ENCODE results near the gene WDR20.

The WDR20 gene, protein sequence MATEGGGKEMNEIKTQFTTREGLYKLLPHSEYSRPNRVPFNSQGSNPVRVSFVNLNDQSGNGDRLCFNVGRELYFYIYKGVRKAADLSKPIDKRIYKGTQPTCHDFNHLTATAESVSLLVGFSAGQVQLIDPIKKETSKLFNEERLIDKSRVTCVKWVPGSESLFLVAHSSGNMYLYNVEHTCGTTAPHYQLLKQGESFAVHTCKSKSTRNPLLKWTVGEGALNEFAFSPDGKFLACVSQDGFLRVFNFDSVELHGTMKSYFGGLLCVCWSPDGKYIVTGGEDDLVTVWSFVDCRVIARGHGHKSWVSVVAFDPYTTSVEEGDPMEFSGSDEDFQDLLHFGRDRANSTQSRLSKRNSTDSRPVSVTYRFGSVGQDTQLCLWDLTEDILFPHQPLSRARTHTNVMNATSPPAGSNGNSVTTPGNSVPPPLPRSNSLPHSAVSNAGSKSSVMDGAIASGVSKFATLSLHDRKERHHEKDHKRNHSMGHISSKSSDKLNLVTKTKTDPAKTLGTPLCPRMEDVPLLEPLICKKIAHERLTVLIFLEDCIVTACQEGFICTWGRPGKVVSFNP

DNA sequence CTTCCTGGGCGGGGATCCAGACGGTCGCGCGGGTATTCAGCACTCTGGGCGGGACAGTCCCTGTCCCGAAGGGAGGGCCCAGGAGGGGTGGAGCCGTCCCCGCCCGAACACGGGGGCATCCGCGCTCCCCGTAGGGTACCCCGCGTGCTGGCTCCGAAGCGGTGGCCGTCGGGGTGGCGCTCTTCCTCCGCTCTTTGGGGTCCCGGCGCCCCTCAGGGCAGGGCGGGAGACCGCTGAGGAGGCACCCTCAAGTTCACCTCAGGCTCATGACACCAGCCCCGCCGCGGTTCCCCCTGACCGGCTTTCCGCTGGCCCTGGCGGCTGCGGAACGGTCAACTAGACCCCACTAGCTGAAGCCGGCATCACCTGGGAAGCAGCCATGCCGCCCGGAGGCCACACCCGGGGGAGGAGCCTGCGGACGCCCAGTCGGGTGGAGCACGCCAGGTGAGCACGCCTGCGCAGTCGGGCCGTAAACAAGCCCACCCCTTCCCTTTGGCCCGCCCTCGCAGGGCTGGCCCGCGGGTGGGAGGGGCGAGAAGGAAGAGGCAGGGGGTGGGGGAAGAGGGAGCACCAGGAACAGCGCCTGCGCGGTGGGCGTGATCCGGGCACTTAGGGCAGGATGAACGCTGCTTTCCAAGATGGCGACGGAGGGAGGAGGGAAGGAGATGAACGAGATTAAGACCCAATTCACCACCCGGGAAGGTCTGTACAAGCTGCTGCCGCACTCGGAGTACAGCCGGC is at the start of gene WDR20:
WDR20 (plus strand) TSS at position 612 of the 741 bp plus-strand sequence; CDS start at position 639, 27 bp downstream.
- DNase-seq (ENCODE audit: low read depth) = peak; percentile 94
- peak within 1 kb of the TSS; percentile 93 for H3K4me3 ChIP-seq (ENCODE audit: low read length)
- TF ChIP-seq, protein P1, sequence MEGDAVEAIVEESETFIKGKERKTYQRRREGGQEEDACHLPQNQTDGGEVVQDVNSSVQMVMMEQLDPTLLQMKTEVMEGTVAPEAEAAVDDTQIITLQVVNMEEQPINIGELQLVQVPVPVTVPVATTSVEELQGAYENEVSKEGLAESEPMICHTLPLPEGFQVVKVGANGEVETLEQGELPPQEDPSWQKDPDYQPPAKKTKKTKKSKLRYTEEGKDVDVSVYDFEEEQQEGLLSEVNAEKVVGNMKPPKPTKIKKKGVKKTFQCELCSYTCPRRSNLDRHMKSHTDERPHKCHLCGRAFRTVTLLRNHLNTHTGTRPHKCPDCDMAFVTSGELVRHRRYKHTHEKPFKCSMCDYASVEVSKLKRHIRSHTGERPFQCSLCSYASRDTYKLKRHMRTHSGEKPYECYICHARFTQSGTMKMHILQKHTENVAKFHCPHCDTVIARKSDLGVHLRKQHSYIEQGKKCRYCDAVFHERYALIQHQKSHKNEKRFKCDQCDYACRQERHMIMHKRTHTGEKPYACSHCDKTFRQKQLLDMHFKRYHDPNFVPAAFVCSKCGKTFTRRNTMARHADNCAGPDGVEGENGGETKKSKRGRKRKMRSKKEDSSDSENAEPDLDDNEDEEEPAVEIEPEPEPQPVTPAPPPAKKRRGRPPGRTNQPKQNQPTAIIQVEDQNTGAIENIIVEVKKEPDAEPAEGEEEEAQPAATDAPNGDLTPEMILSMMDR (conservative IDR thresholded peaks at IDR 0.05; ENCODE audit: low read length) = no peak

DNA sequence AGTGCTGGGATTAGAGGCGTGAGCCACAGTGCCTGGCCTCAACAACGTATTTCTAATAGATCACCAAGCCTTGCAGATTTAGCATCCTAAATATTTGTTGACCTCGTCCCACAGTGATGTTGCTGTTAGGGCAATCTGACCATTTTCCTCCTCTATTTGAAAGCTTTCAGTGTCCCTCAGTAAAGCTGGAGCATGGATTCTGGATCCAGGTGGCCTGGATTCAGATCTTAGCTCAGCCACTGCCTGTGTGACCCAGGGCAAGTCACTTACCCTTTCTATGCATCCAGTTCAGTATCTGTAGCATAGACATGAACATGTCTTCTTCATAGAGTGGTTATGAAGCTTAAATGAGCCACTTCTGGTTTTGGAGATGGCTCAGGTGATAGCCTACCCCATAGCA is 49.0 kb upstream of the WDR20 start:
- no peak overlapping the region for H3K4me3 ChIP-seq (ENCODE audit: low read length)
- DNase-seq (ENCODE audit: low read depth) = no peak
- TF ChIP-seq, protein P1 (conservative IDR thresholded peaks at IDR 0.05; ENCODE audit: low read length) = no peak

DNA sequence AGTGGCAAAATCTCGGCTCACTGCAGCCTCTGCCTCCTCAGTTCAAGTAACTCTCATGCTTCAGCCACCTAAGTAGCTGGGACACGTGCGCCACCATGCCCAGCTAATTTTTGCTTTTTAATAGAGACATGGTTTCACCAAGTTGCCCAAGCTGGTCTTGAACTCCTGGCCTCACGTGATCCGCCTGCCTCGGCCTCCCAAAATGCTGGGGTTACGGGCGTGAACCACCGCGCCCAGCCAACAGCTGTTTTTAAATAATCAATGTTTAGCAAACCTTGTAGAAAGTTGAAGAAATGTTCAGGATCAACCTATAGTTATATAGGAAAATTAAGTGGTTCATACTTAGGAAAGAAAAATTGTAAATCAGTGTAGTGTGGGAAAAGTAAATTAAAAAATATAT is 46.9 kb upstream of the WDR20 start:
- TF ChIP-seq, protein P1 (conservative IDR thresholded peaks at IDR 0.05; ENCODE audit: low read length) = no peak
- no peak overlapping the region for H3K4me3 ChIP-seq (ENCODE audit: low read length)

DNA sequence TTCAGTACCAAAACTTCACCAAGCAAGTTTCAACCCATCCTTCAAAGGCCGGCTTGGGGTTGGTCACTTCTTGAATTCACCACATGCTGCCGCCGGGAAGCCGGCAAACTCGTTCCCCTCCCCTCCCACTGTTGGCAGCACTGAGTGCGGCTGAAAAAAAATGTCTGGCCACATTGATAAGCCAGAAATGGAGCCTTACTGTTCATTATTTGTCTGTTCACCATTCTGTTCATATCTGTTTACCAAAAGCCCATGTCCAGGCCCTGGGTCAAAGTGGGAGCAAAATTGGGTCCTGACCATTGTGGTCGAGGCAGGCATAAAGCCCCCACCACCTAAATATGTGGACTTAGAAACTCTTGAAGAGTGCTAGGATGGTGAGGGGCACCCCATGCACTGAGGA is 45.6 kb upstream of the WDR20 start:
- TF ChIP-seq, protein P1 (conservative IDR thresholded peaks at IDR 0.05; ENCODE audit: low read length) = no peak
- DNase-seq (ENCODE audit: low read depth) = no peak
- H3K4me3 ChIP-seq (ENCODE audit: low read length) = no peak overlapping the region

More for the DNA sequence above, 46.9 kb upstream of the WDR20 start:
- no peak for DNase-seq (ENCODE audit: low read depth)

DNA sequence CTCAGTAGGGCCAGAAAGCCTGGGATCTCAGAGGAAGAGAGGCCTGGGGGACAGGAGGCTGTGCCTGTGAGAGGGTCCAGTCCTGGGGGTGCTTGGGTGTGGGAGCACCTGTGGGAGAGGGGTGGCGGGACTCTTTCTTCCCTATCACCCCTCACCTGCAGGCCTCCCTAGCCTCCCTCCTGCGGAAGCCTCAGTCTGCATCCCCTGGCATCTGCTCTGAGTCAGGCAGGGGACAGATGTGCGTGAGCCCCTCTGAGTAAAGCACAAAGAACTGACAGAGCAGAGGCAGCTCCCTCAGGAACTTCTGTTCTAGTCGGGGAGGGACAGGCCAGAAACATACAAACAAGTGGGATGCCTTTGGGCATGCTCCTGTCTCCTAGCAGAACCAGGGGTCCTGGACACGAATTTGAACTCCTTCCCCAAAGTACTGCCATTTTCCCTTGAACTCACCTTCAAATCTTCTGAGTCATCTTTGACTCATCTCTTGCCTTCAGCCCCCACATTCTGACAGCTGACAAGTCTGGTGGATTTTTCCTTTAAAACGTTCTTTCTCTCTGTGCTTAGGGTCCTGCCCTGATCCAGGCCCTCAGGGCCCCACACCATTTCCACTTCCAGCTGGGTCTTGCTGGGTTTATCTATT is 44.3 kb upstream of the WDR20 start:
- DNase-seq (ENCODE audit: low read depth) = no peak
- TF ChIP-seq, protein P1 (conservative IDR thresholded peaks at IDR 0.05; ENCODE audit: low read length) = no peak
- no peak overlapping the region for H3K4me3 ChIP-seq (ENCODE audit: low read length)

DNA sequence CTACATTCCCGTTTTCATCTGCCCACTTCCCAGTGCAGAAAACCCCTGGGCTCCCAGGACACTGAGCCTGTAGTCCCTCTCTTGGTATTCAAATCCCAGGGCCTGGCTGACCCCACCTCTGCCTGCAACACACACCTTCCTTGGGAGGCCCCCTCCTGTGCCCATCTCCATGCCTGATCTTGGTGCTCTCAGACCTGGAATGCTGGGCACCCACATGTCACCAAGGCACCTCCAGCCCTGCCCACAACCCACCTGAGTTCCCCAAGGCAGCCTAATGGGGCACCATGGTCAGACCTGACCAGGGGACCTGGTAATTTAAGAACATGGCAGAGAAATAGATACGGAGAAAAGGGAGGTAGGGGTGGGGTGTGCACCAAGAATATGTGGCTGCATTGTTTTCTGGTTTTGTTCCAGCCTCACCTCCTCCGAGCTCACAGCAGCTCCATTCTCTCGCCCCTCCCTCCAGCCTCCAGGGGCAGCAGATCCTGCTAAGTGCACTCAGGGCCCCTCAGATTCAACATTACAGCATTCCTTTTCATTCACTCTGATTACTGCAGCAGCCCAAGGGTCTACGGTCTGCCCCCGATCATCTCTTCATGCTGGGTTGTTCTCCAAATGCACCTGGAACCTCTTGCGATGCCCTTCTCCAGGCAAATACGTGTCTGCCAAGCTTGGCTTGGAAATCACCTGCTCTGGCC is 43.7 kb upstream of the WDR20 start:
- no peak overlapping the region for H3K4me3 ChIP-seq (ENCODE audit: low read length)
- no peak for DNase-seq (ENCODE audit: low read depth)
- TF ChIP-seq, protein P1 (conservative IDR thresholded peaks at IDR 0.05; ENCODE audit: low read length) = no peak; the same call in 1 of the 2 replicates
